Spleen (tissue), 7 donors: ENCODE measurements around the gene DUOX1.

Experiments used
- POLR2A ChIP-seq, 3 donors: fragments of 450-650 bp; IDR thresholded peaks; one replicate each; pipeline ENCODE4 v1.5.1; 2017; ENCODE audit warnings: antibody characterized with exemption in 3 of 3, mild to moderate bottlenecking in 1 of 3
- POLR2AphosphoS5 ChIP-seq, 3 donors: sonication (generic); formaldehyde crosslinking; IDR thresholded peaks; one replicate each; pipeline ENCODE4 v1.5.1; 2017; ENCODE audit warnings: antibody characterized with exemption in 3 of 3
- TF ChIP-seq, protein P1 (sequence below), 11 experiments: fragments of 200-600 bp in 7 of 11; fragments of 450-650 bp in 4 of 11; sonication (generic) in 4 of 11; IDR thresholded peaks in 8 of 11; conservative IDR thresholded peaks in 3 of 11; 1 replicate in 7 of 11; 2 replicates in 4 of 11; pipeline versions ENCODE4 v1.4.0 to v1.8.0; 2016 to 2021; ENCODE audit warnings: antibody characterized with exemption in 11 of 11, inconsistent platforms in 4 of 11, mild to moderate bottlenecking in 1 of 11
- donor health status: DM: no; HTN: no; CAD: no; lungs with moderate emphysema.
- donor health status: DM: no; HTN: no; CAD: no.
- donor health status: DM: no; HTN: no; CAD: no.

DNA sequence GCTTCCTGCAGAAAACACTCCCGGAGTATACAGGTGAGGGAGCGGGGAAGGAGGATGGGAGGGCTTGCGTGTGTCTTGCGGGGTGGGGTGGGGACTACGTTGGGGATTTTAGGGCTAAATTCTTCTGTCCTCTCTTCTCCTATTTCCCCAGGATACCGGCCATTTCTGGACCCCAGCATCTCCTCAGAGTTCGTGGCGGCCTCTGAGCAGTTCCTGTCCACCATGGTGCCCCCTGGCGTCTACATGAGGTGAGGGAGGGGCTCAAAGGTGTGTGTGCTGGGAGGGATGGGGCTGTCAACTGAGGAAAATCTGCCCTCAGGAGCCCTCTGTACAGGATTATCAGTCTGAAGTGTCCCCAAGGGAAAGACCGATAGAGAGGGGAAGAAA is 6.6 kb downstream of the DUOX1 start:
- TF ChIP-seq, protein P1, sequence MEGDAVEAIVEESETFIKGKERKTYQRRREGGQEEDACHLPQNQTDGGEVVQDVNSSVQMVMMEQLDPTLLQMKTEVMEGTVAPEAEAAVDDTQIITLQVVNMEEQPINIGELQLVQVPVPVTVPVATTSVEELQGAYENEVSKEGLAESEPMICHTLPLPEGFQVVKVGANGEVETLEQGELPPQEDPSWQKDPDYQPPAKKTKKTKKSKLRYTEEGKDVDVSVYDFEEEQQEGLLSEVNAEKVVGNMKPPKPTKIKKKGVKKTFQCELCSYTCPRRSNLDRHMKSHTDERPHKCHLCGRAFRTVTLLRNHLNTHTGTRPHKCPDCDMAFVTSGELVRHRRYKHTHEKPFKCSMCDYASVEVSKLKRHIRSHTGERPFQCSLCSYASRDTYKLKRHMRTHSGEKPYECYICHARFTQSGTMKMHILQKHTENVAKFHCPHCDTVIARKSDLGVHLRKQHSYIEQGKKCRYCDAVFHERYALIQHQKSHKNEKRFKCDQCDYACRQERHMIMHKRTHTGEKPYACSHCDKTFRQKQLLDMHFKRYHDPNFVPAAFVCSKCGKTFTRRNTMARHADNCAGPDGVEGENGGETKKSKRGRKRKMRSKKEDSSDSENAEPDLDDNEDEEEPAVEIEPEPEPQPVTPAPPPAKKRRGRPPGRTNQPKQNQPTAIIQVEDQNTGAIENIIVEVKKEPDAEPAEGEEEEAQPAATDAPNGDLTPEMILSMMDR (IDR thresholded peaks at IDR 0.05 in 8 of 11, conservative IDR thresholded peaks at IDR 0.05 in 3 of 11) = no peak
- TF ChIP-seq POLR2A (IDR thresholded peaks at IDR 0.05) (no peak), POLR2AphosphoS5 (IDR thresholded peaks at IDR 0.05) (no peak)
